ENCODE data around the gene BAHCC1.

Gene BAHCC1

GRCh38 chr17:81445642-81446503, 50.6 kb downstream of the BAHCC1 start:
- DNase-seq, result no peak

GRCh38 chr17:81447331-81447933, 52.2 kb downstream of the BAHCC1 start:
- DNase-seq, result no peak

- no peak for DNase-seq
These were observed 53.2 kb downstream of the BAHCC1 start for GRCh38 chr17:81448442-81448841.

- DNase-seq, result no peak
These were observed 53.7 kb downstream of the BAHCC1 start for GRCh38 chr17:81448950-81449349.

- DNase-seq, result no peak
These were observed 54.1 kb downstream of the BAHCC1 start for GRCh38 chr17:81449351-81449750.

- DNase-seq, result no peak
These were observed 56.6 kb downstream of the BAHCC1 start for GRCh38 chr17:81451823-81452222.

- DNase-seq, result no peak
These were observed 57.3 kb downstream of the BAHCC1 start for GRCh38 chr17:81452551-81452950.

- no peak for DNase-seq
These were observed 57.8 kb downstream of the BAHCC1 start for GRCh38 chr17:81453076-81453475.

GRCh38 chr17:81453712-81454111, 58.5 kb downstream of the BAHCC1 start:
- peak in 1 of 2 donors; percentile 34 for DNase-seq

- no peak for DNase-seq
These were observed 59.2 kb downstream of the BAHCC1 start for GRCh38 chr17:81454473-81454872.

GRCh38 chr17:81455387-81455786, 60.1 kb downstream of the BAHCC1 start:
- peak in 1 of 2 donors; percentile 23 for DNase-seq

GRCh38 chr17:81456091-81456490, 60.8 kb downstream of the BAHCC1 start:
- DNase-seq, result no peak

GRCh38 chr17:81456798-81457197, 61.5 kb downstream of the BAHCC1 start:
- DNase-seq, result no peak

- no peak for DNase-seq
These were observed 62.1 kb downstream of the BAHCC1 start for GRCh38 chr17:81457401-81457800.

- no peak for DNase-seq
These were observed 62.8 kb downstream of the BAHCC1 start for GRCh38 chr17:81457917-81458555.

- no peak for DNase-seq
These were observed 63.4 kb downstream of the BAHCC1 start for GRCh38 chr17:81458628-81459027.

GRCh38 chr17:81459224-81459623, 64.0 kb downstream of the BAHCC1 start:
- DNase-seq, result no peak

GRCh38 chr17:81459864-81460263, 64.6 kb downstream of the BAHCC1 start:
- DNase-seq, result no peak

GRCh38 chr17:81460856-81461460, 65.7 kb downstream of the BAHCC1 start:
- DNase-seq, result peak in 1 of 2 donors; percentile 52

GRCh38 chr17:81461607-81462500, 66.6 kb downstream of the BAHCC1 start:
- no peak for DNase-seq

- DNase-seq, result no peak
These were observed 67.4 kb downstream of the BAHCC1 start for GRCh38 chr17:81462506-81463125.

GRCh38 chr17:81463506-81463905, 68.2 kb downstream of the BAHCC1 start:
- no peak for DNase-seq

Data from CD4-positive, alpha-beta T cell treated with Interleukin-1 beta for 1 hour (primary cell).